HepG2 (cell line): ENCODE data around the gene TXNDC2. TPM values are rescaled to one million over a fixed set of nuclear protein-coding genes. Genes with fewer than 3 reads are reported as not detected.

Experiments used
- ATAC-seq: fragments of 200-7000 bp; cut with Tn5 transposase; 3 replicates; pipeline ENCODE4 v1.9.1; 2020; ENCODE audit warnings: mild to moderate bottlenecking, moderate library complexity
- BruUV-seq: library from RNA; stranded (reverse); fragments of 400-500 nt; replicated peaks from 2 replicates; lab custom pipeline; 2021; lab: Mats Ljungman, UMichigan
- CTCF ChIA-PET: fragments of 300-600 bp; formaldehyde crosslinking; extraction: SDS; loops from one replicate; lab custom pipeline; 2021; ENCODE audit warnings: low total read pairs, inconsistent platforms, low intra/inter-chr PET ratio; lab: Yijun Ruan, JAX
- POLR2A ChIA-PET: fragments of 350-600 bp; sonication (Branson Sonifier 250); formaldehyde crosslinking; loops from one replicate; lab custom pipeline; 2020; ENCODE audit warnings: antibody characterized with exemption, inconsistent platforms; lab: Yijun Ruan, JAX
- DNase-seq: peaks from one replicate; pipeline ENCODE4 v3.0.0-alpha.2; 2015; ENCODE audit warnings: low spot score
- FAIRE-seq: peaks from 3 replicates; lab custom pipeline; 2011; peaks lifted over from hg19 to GRCh38; lab: Jason Lieb, UNC
- H2AFZ ChIP-seq: one replicate; pipeline ENCODE4 v1.6.1; 2011; ENCODE audit warnings: low read length, inconsistent platforms
- H3K27ac ChIP-seq: fragments of 300-600 bp; 3 replicates; pipeline ENCODE4 v1.8.0; 2011; ENCODE audit warnings: mixed run types, mild to moderate bottlenecking, mixed read lengths, low read length, inconsistent platforms; ENCODE audit not compliant: insufficient read depth; ENCODE audit errors: extremely low read length
- H3K27me3 ChIP-seq, 2 experiments: fragments of 200-600 bp in 1 of 2; 2 replicates in 1 of 2; 3 replicates in 1 of 2; pipeline versions ENCODE4 v1.6.0 to v1.8.0; 2011; ENCODE audit warnings: low read length in 2 of 2, mild to moderate bottlenecking in 2 of 2, moderate library complexity in 2 of 2, inconsistent platforms in 1 of 2; ENCODE audit not compliant: insufficient read depth in 2 of 2, control insufficient read depth in 1 of 2
- H3K36me3 ChIP-seq, 2 experiments: fragments of 200-600 bp in 1 of 2; replicated peaks in 1 of 2; 2 replicates in 1 of 2; 3 replicates in 1 of 2; pipeline versions ENCODE4 v1.5.1 to v1.8.0; 2011; ENCODE audit warnings: low read length in 2 of 2, inconsistent platforms in 1 of 2; ENCODE audit not compliant: insufficient read depth in 2 of 2, control insufficient read depth in 1 of 2
- H3K4me1 ChIP-seq: 2 replicates; pipeline ENCODE4 v1.5.1; 2012; ENCODE audit warnings: low read length, inconsistent platforms; ENCODE audit not compliant: insufficient read depth
- H3K4me2 ChIP-seq: 2 replicates; pipeline ENCODE4 v1.6.0; 2011; ENCODE audit warnings: low read depth, low read length, inconsistent platforms
- H3K4me3 ChIP-seq, 3 experiments: fragments of 200-600 bp in 1 of 3; sonication (generic), shearing (Covaris generic) in 1 of 3; replicated peaks in 1 of 3; 2 replicates each; pipeline ENCODE4 v1.5.1; 2011 to 2016; ENCODE audit warnings: low read length in 3 of 3, inconsistent platforms in 2 of 3, low read depth in 2 of 3, mild to moderate bottlenecking in 2 of 3, control low read depth in 1 of 3, mixed read lengths in 1 of 3; ENCODE audit not compliant: insufficient read depth in 1 of 3
- H3K79me2 ChIP-seq: one replicate; pipeline ENCODE4 v1.6.1; 2011; ENCODE audit warnings: low read length, inconsistent platforms; ENCODE audit not compliant: insufficient read depth
- H3K9ac ChIP-seq: 2 replicates; pipeline ENCODE4 v1.6.0; 2011; ENCODE audit warnings: mild to moderate bottlenecking, low read depth, low read length, inconsistent platforms; ENCODE audit not compliant: insufficient read depth
- H3K9me3 ChIP-seq: 2 replicates; pipeline ENCODE4 v1.5.1; 2012; ENCODE audit warnings: mild to moderate bottlenecking, low read length
- H4K20me1 ChIP-seq: 2 replicates; pipeline ENCODE4 v1.6.0; 2011; ENCODE audit warnings: inconsistent platforms, mild to moderate bottlenecking, low read length, moderate library complexity; ENCODE audit not compliant: insufficient read depth
- CERS6 ChIP-seq: sonication (generic); formaldehyde crosslinking; IDR thresholded peaks from 2 replicates; pipeline ENCODE4 v1.5.0; 2020; ENCODE audit warnings: missing genetic modification reagents
- CTCF ChIP-seq: sonication (generic); formaldehyde crosslinking; IDR thresholded peaks from 2 replicates; pipeline ENCODE4 v1.5.0; 2020; ENCODE audit warnings: mild to moderate bottlenecking, missing genetic modification reagents, moderate library complexity
- FLYWCH1 ChIP-seq: sonication (generic); formaldehyde crosslinking; IDR thresholded peaks from 2 replicates; pipeline ENCODE4 v1.8.1; 2023; ENCODE audit warnings: mild to moderate bottlenecking, missing genetic modification reagents
- FOXO1 ChIP-seq: sonication (generic); formaldehyde crosslinking; IDR thresholded peaks from 2 replicates; pipeline ENCODE4 v1.4.0; 2020; ENCODE audit warnings: missing genetic modification reagents
- MATR3 ChIP-seq: sonication (generic); formaldehyde crosslinking; IDR thresholded peaks from 2 replicates; pipeline ENCODE4 v1.4.0; 2020; ENCODE audit warnings: missing genetic modification reagents
- MED13 ChIP-seq: sonication (generic); formaldehyde crosslinking; IDR thresholded peaks from 2 replicates; pipeline ENCODE4 v1.5.0; 2020; ENCODE audit warnings: missing genetic modification reagents
- MTF1 ChIP-seq: sonication (generic); formaldehyde crosslinking; IDR thresholded peaks from 2 replicates; pipeline ENCODE4 v1.5.0; 2020; ENCODE audit warnings: missing genetic modification reagents
- MXD4 ChIP-seq: IDR thresholded peaks from 2 replicates; pipeline ENCODE4 v1.6.1; 2016; ENCODE audit warnings: mild to moderate bottlenecking, missing biosample characterization, missing genetic modification reagents
- POGZ ChIP-seq: sonication (generic); formaldehyde crosslinking; IDR thresholded peaks from 2 replicates; pipeline ENCODE4 v1.4.0; 2020; ENCODE audit warnings: mild to moderate bottlenecking, missing genetic modification reagents
- RBAK ChIP-seq: sonication (generic); formaldehyde crosslinking; IDR thresholded peaks from 2 replicates; pipeline ENCODE4 v1.5.1; 2020; ENCODE audit warnings: mild to moderate bottlenecking, missing genetic modification reagents
- RELA ChIP-seq: sonication (generic); formaldehyde crosslinking; IDR thresholded peaks from 2 replicates; pipeline ENCODE4 v1.4.0; 2020; ENCODE audit warnings: missing genetic modification reagents
- SRF ChIP-seq: IDR thresholded peaks from 2 replicates; pipeline ENCODE4 v1.6.1; 2011; ENCODE audit warnings: mild to moderate bottlenecking, low read depth, low read length, moderate library complexity
- TIGD3 ChIP-seq: sonication (generic); formaldehyde crosslinking; IDR thresholded peaks from 2 replicates; pipeline ENCODE4 v1.5.1; 2020; ENCODE audit warnings: mild to moderate bottlenecking, missing genetic modification reagents, borderline replicate concordance
- ZKSCAN1 ChIP-seq: fragments of 150-350 bp; IDR thresholded peaks from 2 replicates; pipeline ENCODE4 v1.6.1; 2014; ENCODE audit warnings: low read length
- ZNF577 ChIP-seq: sonication (generic); formaldehyde crosslinking; IDR thresholded peaks from 2 replicates; pipeline ENCODE4 v1.4.0; 2020; ENCODE audit warnings: mild to moderate bottlenecking, low read depth, missing genetic modification reagents, borderline replicate concordance
- WGBS: methylation state at CpG from one replicate; pipeline ENCODE4 v1.1.6; 2017; ENCODE audit warnings: low lambda C conversion rate; 5-methylcytosine and 5-hydroxymethylcytosine counted together
- in situ Hi-C: cut with HindIII; loops from 2 replicates; pipeline ENCODE4 v1.10.0; 2017; ENCODE audit warnings: low pct_unique_long_range_greater_than_20kb; ENCODE audit not compliant: extremely low pct_ligation_motif_present
- intact Hi-C: fragments of 100-400 bp; cut with micrococcal nuclease; formaldehyde crosslinking; loops from one replicate; pipeline ENCODE4 v1.10.0; 2022; ENCODE audit not compliant: unreplicated experiment
- polyA plus RNA-seq, 8 experiments: library from polyadenylated mRNA; depleted of rRNA in 3 of 8; stranded (reverse) in 7 of 8; unstranded in 1 of 8; fragments of >200 nt; fragmentation: Illumina TruSeq in 4 of 8; extraction: Trizol in 4 of 8; gene quantifications; 2 replicates each; pipeline versions ENCODE4 v1.2.1 to v1.2.3, GENCODE V29; 2011 to 2016; ENCODE audit warnings: low read depth in 4 of 8, missing spikeins in 1 of 8, mixed read lengths in 1 of 8; ENCODE audit not compliant: insufficient read depth in 1 of 8
- total RNA-seq, 5 experiments: library from RNA; depleted of rRNA; stranded (reverse); fragments of >200 nt; fragmentation: Illumina TruSeq; extraction: Trizol; gene quantifications; 2 replicates each; pipeline ENCODE4 v1.2.3, GENCODE V29; 2016; ENCODE audit warnings: low read depth in 1 of 5

The TXNDC2 gene
- total and polyA plus RNA-seq, 2 of the 13 experiments (the other 11 are each of a cell fraction or from before 2014, with no cell fraction given): not detected

- 64% methylated on average over 4 of the region's 4 CpGs for WGBS
- H3K79me2 ChIP-seq: no peaks in the 10 kb centered on the region
- POLR2A ChIA-PET: interaction anchor here (0.9 to 2.3 kb wide), 9 partner anchors 14 to 82 kb away, joined by 3 to 19 read pairs (median 5); partner anchors contain the start of genes TXNDC2 and VAPA
- peaks cover 29% of the 10 kb centered on the region for H3K4me1 ChIP-seq
- no peaks in the 10 kb centered on the region for H3K36me3 ChIP-seq
- H3K4me3 ChIP-seq: no peak overlapping the region
- DNase-seq: no peak
- no peak for TF ChIP-seq MXD4 (CRISPR knock-in tag)
- TF ChIP-seq CTCF (CRISPR knock-in tag): no peak
- no peak for TF ChIP-seq MTF1 (CRISPR knock-in tag)
- no peak for TF ChIP-seq RBAK
- no peak for TF ChIP-seq FLYWCH1 (CRISPR knock-in tag)
- TF ChIP-seq SRF: no peak
- no peak for TF ChIP-seq MED13
- TF ChIP-seq ZNF577 (CRISPR knock-in tag): no peak
- no peak for TF ChIP-seq TIGD3
- no peak for TF ChIP-seq FOXO1 (CRISPR knock-in tag)
- no peak for TF ChIP-seq ZKSCAN1
- TF ChIP-seq RELA (CRISPR knock-in tag): no peak
- TF ChIP-seq MATR3 (CRISPR knock-in tag): no peak
- TF ChIP-seq CERS6 (CRISPR knock-in tag): no peak
- TF ChIP-seq POGZ: no peak
- TF ChIP-seq, all 625 proteins: peak for 0
- BruUV-seq: no TSS peak
- Histone ChIP-seq H3K4me2 (peak overlapping the region; percentile 39), H3K9me3 (peaks cover 11% of the 10 kb centered on the region), H2AFZ (no peak overlapping the region), H4K20me1 (no peaks in the 10 kb centered on the region), H3K27ac (peak overlapping the region; percentile 35), H3K9ac (no peak overlapping the region), H3K27me3 (no peaks in the 10 kb centered on the region; a peak in 1 of 5 replicates)
- in situ Hi-C loops: no loop called here
- CTCF ChIA-PET: no interaction called here
- intact Hi-C loops: no loop called here
- ATAC-seq (peak; percentile 43), FAIRE-seq (no peak)
Observed at GRCh38 chr18:9870431-9871008, 15.3 kb upstream of the TXNDC2 start.
